Heart left ventricle (tissue), 11 donors: ENCODE results near the gene SLC25A22. TPM values are rescaled to one million over a fixed set of nuclear protein-coding genes. Genes with fewer than 3 reads are reported as not detected.

Source experiments
- polyA plus RNA-seq, 2 donors: library from polyadenylated mRNA; stranded (reverse); fragments of 200-250 nt; gene quantifications; one replicate each; pipeline ENCODE4 v1.2.3, GENCODE V29; 2013
- total RNA-seq, 9 donors: library from RNA; depleted of rRNA in 2 of 9; stranded (reverse); fragments of >200 nt in 2 of 9; fragmentation: NEBNext Ultra II Directional in 3 of 9; extraction: Animal tissue kit (Norgen Biotek cat#: 25700) in 3 of 9; gene quantifications; one replicate each; pipeline versions ENCODE4 v1.1.0 to v1.2.4, GENCODE V29; 2016 to 2023
- donor health status: ischemic (EF 13 %, LVEDD 7.1; RV severe dilation, severe dysfunction).
- donor health status: healthy with polysubstance abuse.
- donor health status: DM: no; HTN: yes; CAD: no.
- donor health status: DM: no; HTN: no; CAD: no.
- donor health status: ischemic (EF 25% LVEDD 5.7; RV mildly dilated, moderate dysfunction).
- donor health status: healthy.
- donor health status: DM: yes; HTN: yes; CAD: no.
- donor health status: PGD.
- donor health status: nonischemic (EF 23%, LVEDD 6.1; RV moderate dilation, normal function).

SLC25A22 gene
- total and polyA plus RNA-seq, 11 donors: 2.1 to 12.8 (median 4.4) TPM

Other genes starting within 250 kb of the SLC25A22 start
- 1 to 10 TPM in 2 of 9 donors, under 1 TPM in 5, not detected in 2; 0.10 to 1.6 (median 0.36) TPM for gene LMNTD2, start 237.5 kb downstream of the SLC25A22 start, total RNA-seq
- gene LMNTD2, start 237.5 kb downstream of the SLC25A22 start, polyA plus RNA-seq: under 1 TPM; 0.32 to 0.53 TPM
- gene RASSF7, start 237.3 kb downstream of the SLC25A22 start, total RNA-seq: 10 to 100 TPM in 1 of 9 donors, 1 to 10 TPM in 8; 1.1 to 15.5 (median 3.3) TPM
- gene RASSF7, start 237.3 kb downstream of the SLC25A22 start, polyA plus RNA-seq: 10 to 100 TPM in 1 of 2 donors, 1 to 10 TPM in 1; 5.7 to 12.5 TPM
- 10 to 100 TPM; 11.6 to 21.3 (median 18.3) TPM for gene PHRF1, start 221.8 kb downstream of the SLC25A22 start, total RNA-seq
- 10 to 100 TPM; 16.1 to 18.1 TPM for gene PHRF1, start 221.8 kb downstream of the SLC25A22 start, polyA plus RNA-seq
- gene IRF7, start 182.3 kb downstream of the SLC25A22 start, total RNA-seq: 10 to 100 TPM in 7 of 9 donors, 1 to 10 TPM in 2; 5.5 to 30.6 (median 14.9) TPM
- 10 to 100 TPM in 1 of 2 donors, 1 to 10 TPM in 1; 9.5 to 21.1 TPM for gene IRF7, start 182.3 kb downstream of the SLC25A22 start, polyA plus RNA-seq
- not detected for gene CDHR5, start 173.3 kb downstream of the SLC25A22 start, total RNA-seq
- under 1 TPM in 1 of 2 donors, not detected in 1; 0.07 TPM for gene CDHR5, start 173.3 kb downstream of the SLC25A22 start, polyA plus RNA-seq
- gene SCT, start 171.1 kb downstream of the SLC25A22 start, total RNA-seq: under 1 TPM in 1 of 9 donors, not detected in 8; 0.81 TPM
- gene SCT, start 171.1 kb downstream of the SLC25A22 start, polyA plus RNA-seq: not detected
- gene DRD4, start 161.0 kb downstream of the SLC25A22 start, total RNA-seq: 1 to 10 TPM in 1 of 9 donors, under 1 TPM in 5, not detected in 3; 0.20 to 1.0 (median 0.48) TPM
- under 1 TPM in 1 of 2 donors, not detected in 1; 0.07 TPM for gene DRD4, start 161.0 kb downstream of the SLC25A22 start, polyA plus RNA-seq
- gene DEAF1, start 103.1 kb downstream of the SLC25A22 start, total RNA-seq: 10 to 100 TPM; 11.8 to 25.6 (median 15.1) TPM
- 10 to 100 TPM; 14.3 to 17.8 TPM for gene DEAF1, start 103.1 kb downstream of the SLC25A22 start, polyA plus RNA-seq
- 10 to 100 TPM in 7 of 9 donors, 1 to 10 TPM in 2; 8.9 to 18.2 (median 15.0) TPM for gene TMEM80, start 102.5 kb downstream of the SLC25A22 start, total RNA-seq
- gene TMEM80, start 102.5 kb downstream of the SLC25A22 start, polyA plus RNA-seq: 10 to 100 TPM in 1 of 2 donors, 1 to 10 TPM in 1; 8.0 to 14.9 TPM
- 10 to 100 TPM in 1 of 9 donors, 1 to 10 TPM in 7, under 1 TPM in 1; 0.72 to 15.5 (median 1.5) TPM for gene EPS8L2, start 92.0 kb downstream of the SLC25A22 start, total RNA-seq
- gene EPS8L2, start 92.0 kb downstream of the SLC25A22 start, polyA plus RNA-seq: 1 to 10 TPM; 1.5 to 2.6 TPM
- gene TALDO1, start 50.8 kb downstream of the SLC25A22 start, total RNA-seq: 100 to 1,000 TPM in 5 of 9 donors, 10 to 100 TPM in 4; 80.5 to 145 (median 105) TPM
- gene TALDO1, start 50.8 kb downstream of the SLC25A22 start, polyA plus RNA-seq: 100 to 1,000 TPM in 1 of 2 donors, 10 to 100 TPM in 1; 66.9 to 123 TPM
- gene GATD1, start 20.8 kb downstream of the SLC25A22 start, total RNA-seq: 10 to 100 TPM; 13.4 to 30.8 (median 21.5) TPM
- gene GATD1, start 20.8 kb downstream of the SLC25A22 start, polyA plus RNA-seq: 10 to 100 TPM; 20.4 to 20.5 TPM
- gene CEND1, start 8.2 kb downstream of the SLC25A22 start, total RNA-seq: 1 to 10 TPM in 1 of 9 donors, under 1 TPM in 6, not detected in 2; 0.25 to 1.1 (median 0.37) TPM
- gene CEND1, start 8.2 kb downstream of the SLC25A22 start, polyA plus RNA-seq: under 1 TPM; 0.46 to 0.50 TPM
- 10 to 100 TPM in 1 of 9 donors, 1 to 10 TPM in 8; 4.9 to 11.2 (median 6.6) TPM for gene PIDD1, start 7.0 kb upstream of the SLC25A22 start, total RNA-seq
- gene PIDD1, start 7.0 kb upstream of the SLC25A22 start, polyA plus RNA-seq: 10 to 100 TPM in 1 of 2 donors, 1 to 10 TPM in 1; 5.5 to 11.8 TPM
- gene RPLP2, start 11.7 kb upstream of the SLC25A22 start, total RNA-seq: 1,000 to 10,000 TPM in 3 of 9 donors, 100 to 1,000 TPM in 6; 236 to 1,207 (median 933) TPM
- gene RPLP2, start 11.7 kb upstream of the SLC25A22 start, polyA plus RNA-seq: 1,000 to 10,000 TPM in 1 of 2 donors, 100 to 1,000 TPM in 1; 998 to 1,652 TPM
- gene PNPLA2, start 20.6 kb upstream of the SLC25A22 start, total RNA-seq: 100 to 1,000 TPM; 141 to 348 (median 232) TPM
- gene PNPLA2, start 20.6 kb upstream of the SLC25A22 start, polyA plus RNA-seq: 100 to 1,000 TPM; 112 to 133 TPM
- 10 to 100 TPM; 13.3 to 22.4 (median 17.7) TPM for gene CRACR2B, start 29.6 kb upstream of the SLC25A22 start, total RNA-seq
- gene CRACR2B, start 29.6 kb upstream of the SLC25A22 start, polyA plus RNA-seq: 10 to 100 TPM in 1 of 2 donors, 1 to 10 TPM in 1; 8.8 to 43.5 TPM
- 100 to 1,000 TPM; 323 to 682 (median 454) TPM for gene CD151, start 34.7 kb upstream of the SLC25A22 start, total RNA-seq
- gene CD151, start 34.7 kb upstream of the SLC25A22 start, polyA plus RNA-seq: 100 to 1,000 TPM; 560 to 817 TPM
- 100 to 1,000 TPM in 8 of 9 donors, 10 to 100 TPM in 1; 74.4 to 267 (median 207) TPM for gene POLR2L, start 44.2 kb upstream of the SLC25A22 start, total RNA-seq
- gene POLR2L, start 44.2 kb upstream of the SLC25A22 start, polyA plus RNA-seq: 100 to 1,000 TPM; 217 to 227 TPM
- gene TSPAN4, start 44.6 kb upstream of the SLC25A22 start, total RNA-seq: 10 to 100 TPM; 22.7 to 93.0 (median 31.3) TPM
- 10 to 100 TPM; 31.2 to 52.5 TPM for gene TSPAN4, start 44.6 kb upstream of the SLC25A22 start, polyA plus RNA-seq
- gene CHID1, start 112.5 kb upstream of the SLC25A22 start, total RNA-seq: 10 to 100 TPM; 42.0 to 87.7 (median 58.9) TPM
- gene CHID1, start 112.5 kb upstream of the SLC25A22 start, polyA plus RNA-seq: 10 to 100 TPM; 30.8 to 55.3 TPM
- gene AP2A2, start 127.6 kb upstream of the SLC25A22 start, total RNA-seq: 10 to 100 TPM; 30.2 to 71.4 (median 40.0) TPM
- 10 to 100 TPM; 20.4 to 28.7 TPM for gene AP2A2, start 127.6 kb upstream of the SLC25A22 start, polyA plus RNA-seq
- not detected for gene MUC6, start 238.4 kb upstream of the SLC25A22 start, total RNA-seq
- under 1 TPM; 0.04 to 0.06 TPM for gene MUC6, start 238.4 kb upstream of the SLC25A22 start, polyA plus RNA-seq